Left kidney (tissue), 2 donors: ENCODE data around the gene OPRM1. TPM values are rescaled to one million over a fixed set of nuclear protein-coding genes. Genes with fewer than 3 reads are reported as not detected.
"Not testable (repeated sequence)": the region's sequence is repeated elsewhere in the genome, so short reads cannot be mapped to it uniquely, and the experiment has no call there.

Experiments
- DNase-seq: peaks from one replicate; pipeline ENCODE4 v3.0.0-alpha.2; 2013
- polyA plus RNA-seq: library from polyadenylated mRNA; unstranded; fragments of 120-200 nt; gene quantifications from one replicate; pipeline ENCODE4 v1.2.1, GENCODE V29; 2013; ENCODE audit not compliant: insufficient read length

OPRM1 gene
- polyA plus RNA-seq, 1 donor = 0.08 TPM

GRCh38 chr6:154241061-154241460, 202.0 kb downstream of the OPRM1 start:
- DNase-seq = not testable (repeated sequence)

GRCh38 chr6:154241581-154241980, 202.5 kb downstream of the OPRM1 start:
- no peak for DNase-seq

DNA sequence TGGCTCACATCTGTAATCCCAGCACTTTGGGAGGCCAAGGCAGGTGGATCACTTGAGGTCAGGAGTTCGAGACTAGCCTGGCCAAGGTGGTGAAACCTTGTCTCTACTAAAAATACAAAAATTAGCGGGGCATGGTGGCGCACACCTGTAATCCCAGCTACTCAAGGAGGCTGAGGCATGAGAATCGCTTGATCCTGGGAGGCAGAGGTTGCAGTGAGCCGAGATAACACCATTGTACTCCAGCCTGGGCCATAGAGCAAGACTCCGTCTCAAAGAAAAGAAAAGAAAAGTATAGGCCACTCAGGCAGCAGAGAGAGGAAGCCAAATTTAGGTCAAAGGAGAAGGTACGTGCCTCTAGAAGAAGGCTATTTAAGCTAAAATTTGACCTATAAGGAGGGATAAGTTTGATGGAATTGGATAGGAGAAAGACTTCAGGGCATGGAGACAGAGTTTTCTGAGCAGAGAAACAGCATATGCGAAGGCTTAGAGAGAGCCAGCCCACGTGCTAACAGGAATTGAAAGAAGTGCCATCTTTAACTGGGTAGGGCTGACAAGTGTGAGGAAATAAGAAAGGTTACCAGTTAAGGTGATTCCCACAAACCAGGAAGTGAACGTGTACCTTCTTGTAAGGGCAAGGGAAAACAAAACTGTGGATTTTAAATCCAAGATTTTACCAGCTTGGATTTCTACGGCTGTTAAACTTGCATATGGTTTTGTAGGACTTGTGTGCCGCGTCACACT, 203.7 kb downstream of the OPRM1 start:
- DNase-seq = no peak

DNA sequence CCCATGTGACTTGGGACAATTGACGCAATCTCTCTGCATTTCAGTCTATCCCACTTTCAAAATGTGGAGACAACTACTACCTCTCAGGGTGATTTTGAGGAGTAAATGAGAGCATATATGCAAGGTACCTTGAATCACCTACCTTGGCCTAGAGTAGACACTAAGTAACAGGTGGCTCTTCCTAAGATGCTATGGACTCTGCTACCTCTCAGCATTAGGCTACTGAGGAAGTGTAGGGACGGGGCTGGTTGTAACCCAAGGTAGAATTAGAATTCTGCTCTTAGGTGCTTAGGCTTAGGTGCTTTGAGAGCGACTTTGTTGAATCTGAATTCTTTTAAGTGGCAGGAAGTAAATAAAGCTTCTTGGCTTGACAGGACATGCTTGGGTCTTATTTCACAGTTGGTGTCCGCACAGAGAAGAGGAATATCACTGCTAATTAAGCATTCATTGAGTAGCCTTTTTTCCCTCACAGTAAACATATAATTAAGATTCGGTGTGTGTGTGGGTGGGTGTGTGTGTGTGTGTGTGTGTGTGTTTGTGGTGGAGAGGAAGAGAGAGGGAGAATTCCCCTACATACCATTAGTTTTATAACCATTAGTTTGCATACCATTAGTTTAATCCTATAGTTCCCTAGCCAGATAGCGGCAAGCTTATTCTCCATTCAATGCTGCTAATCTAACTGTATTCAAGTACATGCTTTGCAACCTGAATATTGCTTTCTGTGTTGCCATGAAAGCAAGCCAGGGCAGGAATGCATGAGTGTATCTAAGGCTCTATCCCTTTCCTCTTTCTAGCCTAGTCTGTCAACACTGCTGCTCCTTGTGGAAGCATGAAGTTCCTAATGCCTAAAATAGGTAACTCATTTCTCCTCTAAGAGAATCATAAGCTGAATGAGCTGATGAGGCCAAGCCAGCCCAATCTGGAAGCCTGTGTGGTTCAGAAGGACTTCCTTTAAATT, 205.0 kb downstream of the OPRM1 start:
- DNase-seq = no peak

GRCh38 chr6:154245506-154245905, 206.5 kb downstream of the OPRM1 start:
- DNase-seq = no peak

DNA sequence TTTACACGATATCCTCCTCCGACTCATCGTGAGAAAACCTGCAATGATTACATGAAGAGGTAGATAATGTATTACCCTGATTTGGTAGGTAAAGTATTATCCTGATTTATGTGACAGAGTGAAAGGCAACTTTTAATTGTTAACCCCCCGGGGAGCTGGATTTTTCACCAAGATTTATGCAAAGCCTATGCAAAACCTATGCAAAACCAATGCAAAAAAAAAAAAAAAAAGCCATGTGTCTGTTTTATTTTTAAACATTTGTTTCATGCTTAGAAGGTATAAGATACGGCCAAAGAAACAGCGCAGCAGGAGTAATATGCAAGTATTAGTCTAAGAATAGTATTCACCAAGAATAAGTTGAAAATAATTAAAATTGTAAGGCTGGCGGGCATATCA, 207.7 kb downstream of the OPRM1 start:
- DNase-seq = no peak

GRCh38 chr6:154247119-154247861, 208.2 kb downstream of the OPRM1 start:
- no peak for DNase-seq

DNA sequence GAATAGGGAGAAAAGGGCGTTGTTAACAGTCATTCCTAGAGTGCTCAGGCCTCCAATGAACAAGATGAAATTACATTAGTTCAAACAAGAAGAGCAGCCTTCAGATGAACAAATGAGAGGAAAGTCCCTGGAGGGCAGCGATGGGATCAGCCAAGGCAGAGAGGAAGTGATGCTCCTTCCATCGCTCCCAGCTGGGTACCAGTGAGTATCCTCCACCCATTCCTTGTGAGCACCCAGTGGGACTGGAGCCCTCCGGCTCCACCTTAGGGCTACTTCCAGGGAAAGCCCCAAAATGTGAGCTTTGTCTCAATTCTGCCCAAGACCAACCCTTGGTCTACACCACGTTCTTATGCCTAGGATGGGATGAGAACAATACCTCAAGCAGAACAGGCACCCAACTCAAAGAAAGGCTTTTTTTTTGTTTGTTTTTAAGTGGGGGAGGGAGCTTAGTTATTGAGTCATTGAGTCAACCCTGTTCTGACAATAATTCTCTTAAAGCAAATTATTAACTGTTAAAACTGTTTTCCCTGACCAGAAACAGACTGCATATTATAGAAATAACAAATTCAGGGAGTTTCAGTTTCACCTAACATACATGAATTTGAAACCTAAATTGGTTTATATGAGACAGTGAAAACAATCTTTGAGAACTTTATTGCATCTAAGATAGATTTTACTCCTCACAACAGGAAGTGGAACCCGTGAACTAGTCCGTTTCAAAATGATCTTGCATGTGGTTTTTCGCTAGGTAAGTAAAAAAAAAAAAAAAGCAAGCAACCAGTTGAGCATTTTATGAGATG, 210.7 kb downstream of the OPRM1 start:
- DNase-seq = no peak

DNA sequence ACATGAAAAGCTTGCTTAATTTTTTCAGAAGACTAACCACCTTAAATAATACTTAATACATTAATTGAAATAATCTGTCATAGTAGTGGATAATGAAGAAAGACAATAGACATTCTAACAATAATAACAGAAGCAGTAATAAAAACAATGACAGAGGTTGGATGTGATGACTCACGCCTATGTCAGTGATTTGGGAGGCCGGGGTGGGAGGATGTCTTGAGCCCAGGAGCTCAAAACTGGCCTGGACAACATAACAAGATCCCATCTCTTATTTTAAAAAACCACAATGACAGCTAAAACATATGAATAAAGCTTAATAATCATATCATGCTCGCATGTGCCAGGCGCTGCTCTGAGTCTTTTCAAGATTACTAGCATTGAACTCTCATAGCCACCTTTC, 212.1 kb downstream of the OPRM1 start:
- DNase-seq = no peak

DNA sequence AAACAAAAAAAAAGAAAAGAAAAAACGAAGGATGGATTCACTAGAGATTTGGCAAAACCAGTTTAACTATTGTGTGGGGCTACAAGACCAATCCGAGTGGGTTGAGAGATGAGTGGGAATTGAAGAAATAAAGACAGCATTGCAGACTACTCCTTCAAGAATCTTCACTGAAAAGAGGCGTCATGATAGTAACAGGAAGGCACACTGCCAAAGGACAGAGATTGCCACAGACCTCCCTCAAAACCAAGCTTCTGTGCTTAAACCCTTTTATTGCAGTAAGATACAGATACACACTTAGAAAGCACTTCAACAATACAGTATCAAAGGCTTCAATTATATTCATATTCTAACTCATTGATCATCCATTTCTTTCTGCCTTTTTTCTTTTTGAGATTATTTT, 213.6 kb downstream of the OPRM1 start:
- DNase-seq = no peak

- no peak for DNase-seq
These were observed 218.0 kb downstream of the OPRM1 start for GRCh38 chr6:154257067-154257466.

DNA sequence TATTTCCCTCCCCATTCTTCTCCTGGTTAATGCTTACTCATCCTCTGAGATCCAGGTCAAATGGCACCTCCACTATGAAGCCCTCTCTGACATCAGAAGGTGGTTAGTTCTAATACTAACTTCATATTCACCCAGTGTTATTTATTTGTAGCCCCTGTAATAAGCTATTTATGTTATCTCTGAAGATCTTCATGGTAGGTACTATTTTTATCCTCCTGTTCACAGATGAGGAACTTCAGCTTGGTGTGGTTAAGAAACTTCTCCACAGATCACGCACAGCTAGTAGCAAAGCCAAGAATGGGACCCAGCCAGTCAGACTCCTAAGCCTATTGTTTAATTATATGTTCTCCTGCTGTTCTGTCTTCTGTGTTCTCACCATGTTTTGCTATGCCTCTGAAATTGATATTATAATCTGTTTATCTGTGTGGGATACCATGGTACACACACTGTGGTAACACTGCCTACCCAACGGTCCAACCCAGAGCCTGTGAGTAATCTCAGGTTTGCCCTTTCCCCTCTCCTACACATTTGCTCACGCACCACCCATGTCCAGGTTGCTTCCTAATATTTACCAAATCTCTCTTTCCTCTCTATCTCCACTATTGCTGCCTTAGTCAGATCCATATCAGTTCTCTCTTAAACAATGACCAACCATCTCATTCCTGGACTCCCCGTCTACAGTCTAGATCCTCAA, 219.2 kb downstream of the OPRM1 start:
- no peak for DNase-seq

DNA sequence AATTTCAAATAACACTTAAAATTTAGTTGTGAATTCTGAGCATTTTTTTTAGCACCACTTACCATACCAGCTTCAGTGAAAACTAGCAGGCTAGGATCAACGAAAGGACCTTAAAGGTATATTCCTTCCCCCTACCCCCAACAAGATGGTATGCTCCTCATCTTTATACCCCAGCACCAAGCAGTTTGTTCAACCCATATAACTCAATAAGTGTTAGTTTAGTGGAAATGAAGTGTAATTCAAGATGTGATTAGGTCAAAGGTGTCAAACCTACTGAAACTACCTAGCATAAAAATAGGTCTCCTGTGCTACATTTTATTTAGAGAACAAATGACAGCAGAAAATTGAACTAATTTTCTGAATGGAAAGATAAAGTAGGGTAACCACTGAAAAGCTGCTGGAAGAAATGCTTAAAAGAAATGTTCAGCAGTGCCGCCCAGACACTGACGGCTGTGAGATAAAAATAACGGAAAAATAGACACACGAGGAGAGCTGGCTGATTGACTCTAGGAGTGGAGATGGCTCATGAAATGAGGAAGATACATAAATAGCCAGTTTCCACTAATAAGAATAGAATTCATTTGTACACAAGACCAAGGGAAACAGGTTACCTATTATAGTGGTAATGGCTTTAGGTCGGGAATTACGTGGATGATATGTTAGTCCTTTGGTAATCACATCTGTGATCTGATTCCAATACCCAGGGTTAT, 222.8 kb downstream of the OPRM1 start:
- DNase-seq = no peak

- no peak for DNase-seq
These were observed 227.6 kb downstream of the OPRM1 start for GRCh38 chr6:154266560-154267099.

- no peak for DNase-seq
These were observed 228.6 kb downstream of the OPRM1 start for GRCh38 chr6:154267508-154268106.

DNA sequence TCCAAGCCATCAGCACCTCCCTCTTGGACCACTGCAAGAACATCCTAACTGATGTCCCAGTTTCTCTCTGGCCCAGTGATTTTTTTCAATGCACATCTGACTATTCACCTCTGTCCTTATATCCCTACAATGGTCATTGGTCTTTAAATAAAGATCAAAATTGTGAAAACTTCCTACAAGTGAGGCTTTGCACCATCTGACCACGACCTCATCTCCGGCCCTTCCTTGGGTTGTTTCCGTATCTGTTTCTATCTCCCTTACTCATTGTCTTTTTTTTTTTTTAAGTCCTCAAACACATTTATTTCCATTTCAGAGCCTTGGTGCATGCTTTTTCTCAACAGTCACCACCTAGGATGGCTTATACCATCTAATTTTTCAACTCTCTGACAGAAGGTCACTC, 229.4 kb downstream of the OPRM1 start:
- no peak for DNase-seq

DNA sequence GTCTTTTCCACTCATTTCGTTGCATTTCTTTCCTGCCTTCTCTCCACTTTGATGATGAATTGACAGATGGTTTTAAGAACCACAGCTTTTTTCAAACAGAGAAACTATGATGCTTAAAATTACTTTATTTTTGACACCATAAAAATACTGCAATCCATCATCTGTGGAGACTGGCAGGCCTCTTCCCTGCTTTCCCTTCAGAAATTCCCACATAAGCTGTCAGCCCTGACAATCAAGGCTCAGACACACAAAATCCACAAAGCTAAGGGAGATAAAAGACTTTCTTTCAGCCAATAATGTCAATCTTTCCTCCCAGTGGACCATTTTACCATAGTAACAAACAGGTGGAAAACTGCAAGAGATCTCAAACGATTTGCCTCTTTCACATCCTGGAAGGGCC, 235.1 kb downstream of the OPRM1 start:
- no peak for DNase-seq

GRCh38 chr6:154276810-154277628, 238.0 kb downstream of the OPRM1 start:
- no peak for DNase-seq

- DNase-seq = no peak
These were observed 238.6 kb downstream of the OPRM1 start for GRCh38 chr6:154277629-154278017.
